K562 (cell line): ENCODE measurements around the gene ANKMY1. TPM values are rescaled to one million over a fixed set of nuclear protein-coding genes. Genes with fewer than 3 reads are reported as not detected.

Experiments used
- ATAC-seq: fragments of 200-7000 bp; cut with Tn5 transposase; 3 replicates; pipeline ENCODE4 v1.9.1; 2020; ENCODE audit warnings: moderate library complexity
- BruUV-seq: library from RNA; stranded (reverse); fragments of 400-500 nt; replicated peaks from 2 replicates; lab custom pipeline; 2021; lab: Mats Ljungman, UMichigan
- CTCF ChIA-PET: fragments of 300-600 bp; formaldehyde crosslinking; extraction: SDS; loops from one replicate; lab custom pipeline; 2021; ENCODE audit warnings: low intra/inter-chr PET ratio; lab: Yijun Ruan, JAX
- POLR2A ChIA-PET: fragments of 300-600, 350-650 bp; sonication (Branson Sonifier 250); formaldehyde crosslinking; extraction: SDS; loops from one replicate; lab custom pipeline; 2021; ENCODE audit warnings: antibody characterized with exemption, inconsistent platforms; lab: Yijun Ruan, JAX
- DNase-seq, 4 experiments: peaks; one replicate each; pipeline versions ENCODE4 v3.0.0 to v3.0.0-alpha.2; 2011 to 2018; ENCODE audit warnings: low spot score in 3 of 4, mixed read lengths in 3 of 4; ENCODE audit errors: extremely low read depth in 1 of 4
- FAIRE-seq: peaks from 2 replicates; lab custom pipeline; 2011; peaks lifted over from hg19 to GRCh38; lab: Jason Lieb, UNC
- H2AFZ ChIP-seq: 2 replicates; pipeline ENCODE4 v1.6.0; 2011; ENCODE audit warnings: low read depth, low read length, control low read depth, inconsistent platforms
- H3K27ac ChIP-seq: fragments of 200-600 bp; 3 replicates; pipeline ENCODE4 v1.8.0; 2011; ENCODE audit warnings: low read depth, mild to moderate bottlenecking, control low read depth, inconsistent platforms, low read length, moderate library complexity, mixed read lengths; ENCODE audit errors: extremely low read depth
- H3K27me3 ChIP-seq, 2 experiments: fragments of 300-600 bp in 1 of 2; 2 replicates in 1 of 2; 3 replicates in 1 of 2; pipeline versions ENCODE4 v1.6.0 to v1.8.0; 2011; ENCODE audit warnings: inconsistent platforms in 2 of 2, low read length in 2 of 2, mild to moderate bottlenecking in 1 of 2, mixed read lengths in 1 of 2, moderate library complexity in 1 of 2; ENCODE audit not compliant: control insufficient read depth in 2 of 2, insufficient read depth in 2 of 2
- H3K36me3 ChIP-seq: fragments of 300-600 bp; 3 replicates; pipeline ENCODE4 v1.8.0; 2011; ENCODE audit warnings: mild to moderate bottlenecking, low read length, inconsistent platforms; ENCODE audit not compliant: control insufficient read depth, insufficient read depth
- H3K4me1 ChIP-seq, 2 experiments: fragments of 200-600 bp in 1 of 2; replicated peaks in 1 of 2; 2 replicates in 1 of 2; 3 replicates in 1 of 2; pipeline versions ENCODE4 v1.5.1 to v1.8.0; 2011; ENCODE audit warnings: inconsistent platforms in 2 of 2, low read length in 2 of 2, mild to moderate bottlenecking in 1 of 2, mixed read lengths in 1 of 2, moderate library complexity in 1 of 2; ENCODE audit not compliant: control insufficient read depth in 2 of 2, insufficient read depth in 2 of 2
- H3K4me2 ChIP-seq: 2 replicates; pipeline ENCODE4 v1.6.1; 2011; ENCODE audit warnings: low read length, control low read depth, inconsistent platforms, mixed read lengths; ENCODE audit not compliant: insufficient read depth
- H3K4me3 ChIP-seq: fragments of 200-600 bp; sonication (generic), shearing (Covaris generic); 2 replicates; pipeline ENCODE4 v1.5.1; 2016; ENCODE audit warnings: control low read depth, inconsistent platforms
- H3K79me2 ChIP-seq: fragments of 200-600 bp; 3 replicates; pipeline ENCODE4 v1.8.0; 2011; ENCODE audit warnings: low read length, inconsistent platforms; ENCODE audit not compliant: control insufficient read depth, insufficient read depth
- H3K9ac ChIP-seq, 2 experiments: 2 replicates each; pipeline versions ENCODE4 v1.6.0 to v1.6.1; 2011; ENCODE audit warnings: low read depth in 2 of 2, low read length in 2 of 2, control low read depth in 1 of 2, inconsistent platforms in 1 of 2, mild to moderate bottlenecking in 1 of 2, mixed read lengths in 1 of 2; ENCODE audit not compliant: insufficient read depth in 1 of 2
- H3K9me1 ChIP-seq: one replicate; pipeline ENCODE4 v1.6.0; 2011; ENCODE audit warnings: inconsistent platforms, mild to moderate bottlenecking, low read length, moderate library complexity; ENCODE audit not compliant: control insufficient read depth, insufficient read depth
- H3K9me3 ChIP-seq: replicated peaks from 2 replicates; pipeline ENCODE4 v1.5.1; 2011; ENCODE audit warnings: low read depth, low read length, inconsistent platforms; ENCODE audit not compliant: control insufficient read depth, insufficient read depth
- H4K20me1 ChIP-seq: replicated peaks from 2 replicates; pipeline ENCODE4 v1.6.1; 2011; ENCODE audit warnings: low read length, inconsistent platforms, mixed read lengths; ENCODE audit not compliant: control insufficient read depth, insufficient read depth
- RBFOX2 ChIP-seq: fragments of 200-400 bp; formaldehyde crosslinking; IDR thresholded peaks from 2 replicates; pipeline ENCODE4 v1.6.1; 2017; ENCODE audit warnings: low read depth, mild to moderate bottlenecking, low read length, moderate library complexity
- WGBS: fragments of 100-300 bp; shearing (Covaris generic); methylation state at CpG from one replicate; pipeline ENCODE4 v1.1.6; 2016; ENCODE audit warnings: low coverage, mixed read lengths; ENCODE audit not compliant: insufficient coverage; ENCODE audit errors: missing lambda C conversion rate; 5-methylcytosine and 5-hydroxymethylcytosine counted together
- in situ Hi-C: fragments of 300-500 bp; cut with MboI; formaldehyde crosslinking; loops from 4 replicates; pipeline ENCODE4 v1.15.0; 2018; ENCODE audit warnings: inconsistent platforms, mixed read lengths
- intact Hi-C: fragments of 100-400 bp; cut with micrococcal nuclease; formaldehyde crosslinking; loops from 2 replicates; pipeline ENCODE4 v1.14.2; 2022
- polyA plus RNA-seq, 8 experiments: library from polyadenylated mRNA; depleted of rRNA in 4 of 8; stranded (reverse) in 5 of 8; unstranded in 3 of 8; fragments of >200 nt; fragmentation: Nextera tagmentation in 2 of 8; fragmentation: Illumina TruSeq in 1 of 8; extraction: Ambion mirVana in 2 of 8; extraction: Trizol in 1 of 8; gene quantifications; 2 replicates each; pipeline versions ENCODE4 v1.2.1 to v1.2.3, GENCODE V29; 2011 to 2014; ENCODE audit warnings: inconsistent platforms in 1 of 8, missing spikeins in 1 of 8
- total RNA-seq, 7 experiments: library from RNA; depleted of rRNA in 6 of 7; stranded (reverse); fragments of >200 nt in 6 of 7; fragmentation: Illumina TruSeq in 2 of 7; extraction: Trizol in 2 of 7; gene quantifications; 2 replicates each; pipeline versions ENCODE4 v1.2.1 to v1.2.3, GENCODE V29; 2011 to 2021; ENCODE audit warnings: low replicate concordance in 1 of 7
- TF ChIP-seq, protein P1 (sequence below): fragments of 250-450 bp; sonication (Bioruptor Pico); IDR thresholded peaks from 2 replicates; pipeline ENCODE4 v1.8.0; 2021; ENCODE audit warnings: mild to moderate bottlenecking, moderate library complexity

Gene ANKMY1
- total and polyA plus RNA-seq, 9 of the 15 experiments (the other 6 are each of a cell fraction or from before 2014, with no cell fraction given) = 0.75 to 15.1 (median 11.7) TPM

DNA sequence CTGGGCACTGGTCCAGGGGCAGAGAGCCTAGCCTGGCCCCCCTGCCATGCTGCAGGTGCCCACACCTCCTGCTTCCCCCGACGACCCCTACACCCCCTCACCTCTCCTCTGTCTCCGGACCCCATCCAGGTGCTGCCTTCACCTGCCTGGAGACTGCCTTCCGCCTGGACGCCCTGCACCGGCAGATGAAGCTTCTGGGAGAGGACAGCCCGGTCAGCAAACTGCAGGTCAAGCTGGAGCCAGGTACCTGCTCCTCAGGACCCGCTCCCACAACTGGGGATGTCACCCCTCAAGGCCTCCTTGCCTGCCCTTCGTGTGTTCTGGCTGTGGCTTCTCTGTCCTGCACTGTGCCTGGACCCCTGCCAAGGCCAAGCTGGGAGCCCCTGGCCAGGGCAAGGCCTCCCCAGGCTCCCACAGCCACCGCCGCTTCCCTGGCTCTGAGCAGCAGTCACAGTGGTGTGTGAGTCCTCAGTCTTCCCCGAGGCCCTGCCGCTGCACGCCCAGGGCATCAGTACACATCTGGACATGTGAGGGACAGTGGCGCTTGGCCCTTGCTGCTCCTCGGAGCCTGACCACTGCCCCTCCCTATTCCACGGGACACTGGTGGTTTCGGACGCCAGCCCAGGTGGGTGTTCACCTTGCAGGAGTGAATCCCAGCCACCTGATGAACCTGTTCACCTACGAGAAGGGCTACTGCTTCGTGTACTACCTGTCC is 16.8 kb upstream of the ANKMY1 start:
- DNase-seq (no peak), FAIRE-seq (no peak), ATAC-seq (no peak)
- intact Hi-C loops (no loop called here), in situ Hi-C loops (no loop called here)
- H3K27ac ChIP-seq = no peak overlapping the region
- peaks cover 37% of the 10 kb centered on the region; the same call in 1 of the 3 replicates for H3K36me3 ChIP-seq
- ChIA-PET CTCF (no interaction called here), POLR2A (interaction anchor here (1.3 kb wide), 1 partner anchor 12 kb away, joined by 6 read pairs; the partner anchor contains the start of gene CAPN10)
- H4K20me1 ChIP-seq = no peaks in the 10 kb centered on the region
- H3K27me3 ChIP-seq = no peaks in the 10 kb centered on the region
- H3K9me3 ChIP-seq = no peaks in the 10 kb centered on the region
- peaks cover 3% of the 10 kb centered on the region for H3K9me1 ChIP-seq
- BruUV-seq = no TSS peak
- no peak overlapping the region for H3K4me3 ChIP-seq
- H3K4me2 ChIP-seq = no peak overlapping the region
- WGBS = 90% methylated on average over 11 of the region's 21 CpGs
- no peak overlapping the region for H2AFZ ChIP-seq
- H3K4me1 ChIP-seq = peaks cover 11 to 53% of the 10 kb centered on the region in 2 experiments
- H3K9ac ChIP-seq = no peak overlapping the region
- H3K79me2 ChIP-seq = peaks cover 20% of the 10 kb centered on the region
- TF ChIP-seq RBFOX2 = peak; percentile 9; the same call in 1 of the 2 replicates
- TF ChIP-seq, protein P1, sequence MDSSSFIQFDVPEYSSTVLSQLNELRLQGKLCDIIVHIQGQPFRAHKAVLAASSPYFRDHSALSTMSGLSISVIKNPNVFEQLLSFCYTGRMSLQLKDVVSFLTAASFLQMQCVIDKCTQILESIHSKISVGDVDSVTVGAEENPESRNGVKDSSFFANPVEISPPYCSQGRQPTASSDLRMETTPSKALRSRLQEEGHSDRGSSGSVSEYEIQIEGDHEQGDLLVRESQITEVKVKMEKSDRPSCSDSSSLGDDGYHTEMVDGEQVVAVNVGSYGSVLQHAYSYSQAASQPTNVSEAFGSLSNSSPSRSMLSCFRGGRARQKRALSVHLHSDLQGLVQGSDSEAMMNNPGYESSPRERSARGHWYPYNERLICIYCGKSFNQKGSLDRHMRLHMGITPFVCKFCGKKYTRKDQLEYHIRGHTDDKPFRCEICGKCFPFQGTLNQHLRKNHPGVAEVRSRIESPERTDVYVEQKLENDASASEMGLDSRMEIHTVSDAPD (CRISPR knock-in tag) = no peak
